Neural progenitor cell (in vitro differentiated cells): ENCODE data around the gene CENATAC.

Source experiments
- CTCF ChIP-seq: fragments of 200-600 bp; sonication (generic); IDR thresholded peaks from 2 replicates; pipeline ENCODE4 v1.5.1; 2017; ENCODE audit warnings: antibody characterized with exemption, mild to moderate bottlenecking
- EZH2phosphoT487 ChIP-seq: fragments of 200-600 bp; sonication (generic); IDR thresholded peaks from 2 replicates; pipeline ENCODE4 v1.6.1; 2017; ENCODE audit warnings: antibody characterized with exemption

DNA sequence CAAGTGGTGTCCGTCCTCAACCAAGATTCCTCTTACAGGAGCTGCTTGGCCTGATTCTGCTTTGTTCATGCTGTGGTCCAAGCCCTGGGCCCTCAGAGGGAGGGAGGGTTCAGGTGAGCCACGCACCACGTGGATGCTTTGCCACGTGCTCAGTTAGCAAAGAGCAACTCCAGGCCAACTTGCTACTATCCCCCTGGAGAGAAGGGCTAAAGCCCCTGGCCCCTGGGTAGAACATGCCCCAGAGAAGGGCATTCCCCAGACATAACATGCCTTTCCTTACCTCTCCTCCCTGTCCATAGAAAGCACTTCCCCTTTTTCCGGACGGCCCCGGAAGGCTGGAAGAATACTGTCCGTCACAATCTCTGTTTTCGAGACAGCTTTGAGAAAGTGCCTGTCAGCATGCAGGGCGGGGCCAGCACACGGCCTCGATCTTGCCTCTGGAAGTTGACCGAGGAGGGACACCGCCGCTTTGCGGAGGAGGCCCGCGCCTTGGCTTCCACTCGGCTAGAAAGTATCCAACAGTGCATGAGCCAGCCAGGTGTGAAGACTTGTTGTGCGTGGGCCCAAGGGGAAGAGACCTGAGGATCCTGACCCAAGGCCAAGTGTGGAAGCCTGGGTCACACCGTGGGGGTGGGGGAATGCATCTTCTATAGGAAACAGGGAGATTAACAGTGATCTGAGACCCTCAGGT is 17.6 kb upstream of the CENATAC start:
- TF ChIP-seq CTCF: no peak
- TF ChIP-seq EZH2phosphoT487: no peak
